Suprapubic skin (tissue), 4 donors: ENCODE measurements around the gene GPM6B.

Experiments used
- POLR2A ChIP-seq, 2 donors: fragments of 450-650 bp; IDR thresholded peaks; one replicate each; pipeline ENCODE4 v1.6.1; 2017; ENCODE audit warnings: antibody characterized with exemption in 2 of 2, mild to moderate bottlenecking in 2 of 2, moderate library complexity in 2 of 2
- POLR2AphosphoS5 ChIP-seq, 3 donors: sonication (generic); formaldehyde crosslinking; IDR thresholded peaks; one replicate each; pipeline ENCODE4 v1.6.1; 2017; ENCODE audit warnings: antibody characterized with exemption in 3 of 3
- TF ChIP-seq, protein P1 (sequence below), 2 donors: fragments of 200-600 bp in 1 of 2; fragments of 450-650 bp in 1 of 2; sonication (generic) in 1 of 2; IDR thresholded peaks; one replicate each; pipeline ENCODE4 v1.5.1; 2016 to 2019; ENCODE audit warnings: antibody characterized with exemption in 2 of 2, mild to moderate bottlenecking in 1 of 2, moderate library complexity in 1 of 2

- TF ChIP-seq POLR2A (IDR thresholded peaks at IDR 0.05) (no peak), POLR2AphosphoS5 (IDR thresholded peaks at IDR 0.05) (no peak)
- TF ChIP-seq, protein P1, sequence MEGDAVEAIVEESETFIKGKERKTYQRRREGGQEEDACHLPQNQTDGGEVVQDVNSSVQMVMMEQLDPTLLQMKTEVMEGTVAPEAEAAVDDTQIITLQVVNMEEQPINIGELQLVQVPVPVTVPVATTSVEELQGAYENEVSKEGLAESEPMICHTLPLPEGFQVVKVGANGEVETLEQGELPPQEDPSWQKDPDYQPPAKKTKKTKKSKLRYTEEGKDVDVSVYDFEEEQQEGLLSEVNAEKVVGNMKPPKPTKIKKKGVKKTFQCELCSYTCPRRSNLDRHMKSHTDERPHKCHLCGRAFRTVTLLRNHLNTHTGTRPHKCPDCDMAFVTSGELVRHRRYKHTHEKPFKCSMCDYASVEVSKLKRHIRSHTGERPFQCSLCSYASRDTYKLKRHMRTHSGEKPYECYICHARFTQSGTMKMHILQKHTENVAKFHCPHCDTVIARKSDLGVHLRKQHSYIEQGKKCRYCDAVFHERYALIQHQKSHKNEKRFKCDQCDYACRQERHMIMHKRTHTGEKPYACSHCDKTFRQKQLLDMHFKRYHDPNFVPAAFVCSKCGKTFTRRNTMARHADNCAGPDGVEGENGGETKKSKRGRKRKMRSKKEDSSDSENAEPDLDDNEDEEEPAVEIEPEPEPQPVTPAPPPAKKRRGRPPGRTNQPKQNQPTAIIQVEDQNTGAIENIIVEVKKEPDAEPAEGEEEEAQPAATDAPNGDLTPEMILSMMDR (IDR thresholded peaks at IDR 0.05): no peak
Measured at GRCh38 chrX:13843150-13843721, 26.3 kb upstream of the GPM6B start.
